GM18907 (cell line): ENCODE results near the gene CACHD1.

Source experiments
- ATAC-seq: cut with Tn5 transposase; IDR thresholded peaks from one replicate; pipeline ENCODE4 v1.9.1; 2021; ENCODE audit warnings: mild to moderate bottlenecking, moderate library complexity; ENCODE audit not compliant: unreplicated experiment

CACHD1 gene

GRCh38 chr1:64545118-64545843 lies 75.4 kb downstream of the CACHD1 start:
- no peak for ATAC-seq

GRCh38 chr1:64546013-64546412 lies 76.1 kb downstream of the CACHD1 start:
- ATAC-seq, result no peak

GRCh38 chr1:64549464-64550239 lies 79.7 kb downstream of the CACHD1 start:
- ATAC-seq, result no peak

GRCh38 chr1:64550510-64550909 lies 80.6 kb downstream of the CACHD1 start:
- ATAC-seq, result no peak

- no peak for ATAC-seq
Observed at GRCh38 chr1:64550946-64551605, 81.1 kb downstream of the CACHD1 start.

- no peak for ATAC-seq
Observed at GRCh38 chr1:64553285-64553684, 83.4 kb downstream of the CACHD1 start.

GRCh38 chr1:64555947-64556346 lies 86.0 kb downstream of the CACHD1 start:
- no peak for ATAC-seq

- no peak for ATAC-seq
Observed at GRCh38 chr1:64561993-64562392, 92.1 kb downstream of the CACHD1 start.

- no peak for ATAC-seq
Observed at GRCh38 chr1:64563958-64564565, 94.1 kb downstream of the CACHD1 start.

- ATAC-seq, result no peak
Observed at GRCh38 chr1:64564891-64565290, 95.0 kb downstream of the CACHD1 start.

- ATAC-seq, result no peak
Observed at GRCh38 chr1:64567426-64568170, 97.7 kb downstream of the CACHD1 start.

- no peak for ATAC-seq
Observed at GRCh38 chr1:64568171-64568450, 98.2 kb downstream of the CACHD1 start.

GRCh38 chr1:64569411-64569810 lies 99.5 kb downstream of the CACHD1 start:
- no peak for ATAC-seq

GRCh38 chr1:64570267-64570855 lies 100.4 kb downstream of the CACHD1 start:
- no peak for ATAC-seq

GRCh38 chr1:64572222-64572900 lies 102.4 kb downstream of the CACHD1 start:
- no peak for ATAC-seq

- no peak for ATAC-seq
Observed at GRCh38 chr1:64574301-64574700, 104.4 kb downstream of the CACHD1 start.

GRCh38 chr1:64575881-64576676 lies 106.2 kb downstream of the CACHD1 start:
- no peak for ATAC-seq

- ATAC-seq, result no peak
Observed at GRCh38 chr1:64578270-64578973, 108.5 kb downstream of the CACHD1 start.

GRCh38 chr1:64579767-64580166 lies 109.8 kb downstream of the CACHD1 start:
- ATAC-seq, result no peak
